Measurements from ENCODE around the gene IRF2BP2.
"Not testable (repeated sequence)": the region's sequence is repeated elsewhere in the genome, so short reads cannot be mapped to it uniquely, and the experiment has no call there.

IRF2BP2 gene

DNA sequence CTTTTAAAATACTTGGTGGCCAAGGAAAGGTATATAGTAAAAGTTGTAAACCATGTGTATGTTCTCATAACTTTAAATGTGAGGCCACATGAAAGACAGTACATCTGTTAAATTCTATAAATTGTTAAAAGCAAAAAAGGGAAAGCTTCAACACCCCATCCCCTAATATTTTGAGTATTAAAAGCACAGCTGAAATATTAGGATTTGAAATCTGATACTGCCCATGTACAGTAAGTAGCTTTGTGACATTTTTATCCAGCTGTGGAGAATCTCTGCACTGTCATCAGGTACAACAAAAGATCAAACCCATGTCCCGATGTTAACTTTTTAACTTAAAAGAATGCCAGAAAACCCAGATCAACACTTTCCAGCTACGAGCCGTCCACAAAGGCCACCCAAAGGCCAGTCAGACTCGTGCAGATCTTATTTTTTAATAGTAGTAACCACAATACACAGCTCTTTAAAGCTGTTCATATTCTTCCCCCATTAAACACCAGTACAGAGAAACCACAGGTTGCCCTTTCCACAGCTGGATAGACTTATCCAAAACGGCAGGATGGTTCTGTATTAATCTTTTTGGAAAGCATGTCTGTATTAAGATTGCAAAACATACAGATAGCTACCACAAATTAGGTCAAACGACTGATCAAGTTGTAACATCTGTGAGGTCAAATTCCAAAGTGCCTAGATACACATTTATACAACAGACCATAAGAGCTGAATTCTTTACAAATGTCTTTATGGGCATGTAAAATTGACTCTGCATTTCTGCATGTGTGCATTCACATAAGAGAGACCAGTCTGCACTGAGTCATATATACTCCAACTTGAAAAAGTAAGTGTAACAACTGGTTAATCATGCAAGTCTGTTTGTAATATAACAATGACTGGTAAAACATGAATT, 5.2 kb downstream of the IRF2BP2 start:
- H3K9me3 ChIP-seq (ENCODE audit: control insufficient read depth, insufficient read depth, low read length), result no peaks in the 10 kb centered on the region
- peak overlapping the region; percentile 42; the same call in 1 of the 2 replicates for H3K9ac ChIP-seq (ENCODE audit: low read depth, low read length)
- peaks cover 13% of the 10 kb centered on the region for H3K36me3 ChIP-seq (ENCODE audit: insufficient read depth, low read length)
- peaks cover 30% of the 10 kb centered on the region for H3K4me1 ChIP-seq (ENCODE audit: insufficient read depth, low read length)

DNA sequence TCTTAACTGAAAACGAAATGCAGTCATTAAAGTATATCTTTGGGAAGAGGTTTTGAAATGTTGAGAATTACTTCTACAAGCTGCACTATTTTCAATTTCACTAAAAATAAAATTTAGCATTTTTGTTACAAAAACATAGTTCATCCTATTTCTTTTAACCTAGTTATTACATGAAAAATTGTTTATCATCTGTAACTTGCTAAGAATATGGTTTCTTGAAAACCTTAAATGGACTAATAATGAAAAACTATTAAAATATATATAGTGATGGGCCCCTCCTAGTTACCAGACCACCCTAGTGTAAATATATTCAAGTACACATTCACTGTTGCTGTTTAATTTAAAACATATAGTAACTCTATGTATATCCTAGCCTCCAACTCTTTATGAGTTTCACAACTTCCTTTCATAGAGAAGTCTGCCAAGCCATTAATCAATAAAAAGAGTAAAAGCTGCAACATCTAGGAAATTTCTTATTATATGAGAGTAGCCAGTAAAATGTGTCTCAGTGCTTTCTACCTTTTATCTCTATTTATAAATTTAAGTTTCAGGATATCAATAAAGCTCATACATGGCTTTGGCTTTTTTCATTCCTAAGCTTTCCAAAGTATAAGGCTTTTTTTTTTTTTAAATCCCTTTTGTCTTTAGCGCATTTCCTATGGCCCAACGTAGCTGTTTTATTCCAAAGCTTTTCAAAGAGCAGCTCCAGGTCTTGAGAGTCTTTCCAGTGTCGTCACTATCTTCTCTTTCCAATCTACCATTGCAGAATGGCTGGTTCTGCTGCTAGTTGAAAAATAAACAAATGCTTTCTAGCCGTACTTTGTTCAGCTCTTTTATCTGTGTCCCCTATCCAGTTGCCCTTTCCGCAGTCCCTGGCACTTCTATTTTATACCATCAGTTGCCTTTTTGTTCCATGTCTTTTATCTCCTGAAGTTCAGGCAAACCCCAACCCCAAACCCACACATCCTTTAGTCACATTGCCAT, 6.5 kb downstream of the IRF2BP2 start:
- H3K4me1 ChIP-seq (ENCODE audit: insufficient read depth, low read length), result peaks cover 36% of the 10 kb centered on the region
- H3K9ac ChIP-seq (ENCODE audit: low read depth, low read length), result peak overlapping the region; percentile 42; the same call in 1 of the 2 replicates
- peaks cover 13% of the 10 kb centered on the region for H3K36me3 ChIP-seq (ENCODE audit: insufficient read depth, low read length)
- no peaks in the 10 kb centered on the region for H3K9me3 ChIP-seq (ENCODE audit: control insufficient read depth, insufficient read depth, low read length)

GRCh38 chr1:234602334-234603220, 7.4 kb downstream of the IRF2BP2 start:
- H3K36me3 ChIP-seq (ENCODE audit: insufficient read depth, low read length), result peaks cover 10% of the 10 kb centered on the region
- no peaks in the 10 kb centered on the region for H3K9me3 ChIP-seq (ENCODE audit: control insufficient read depth, insufficient read depth, low read length)
- no peak overlapping the region for H3K9ac ChIP-seq (ENCODE audit: low read depth, low read length)

GRCh38 chr1:234601301-234602017, 8.5 kb downstream of the IRF2BP2 start:
- H3K9ac ChIP-seq (ENCODE audit: low read depth, low read length), result no peak overlapping the region
- no peaks in the 10 kb centered on the region for H3K9me3 ChIP-seq (ENCODE audit: control insufficient read depth, insufficient read depth, low read length)
- no peaks in the 10 kb centered on the region; the same call in 1 of the 2 replicates for H3K36me3 ChIP-seq (ENCODE audit: insufficient read depth, low read length)
- peaks cover 30% of the 10 kb centered on the region for H3K4me1 ChIP-seq (ENCODE audit: insufficient read depth, low read length)

More at GRCh38 chr1:234602334-234603220, 7.4 kb downstream of the IRF2BP2 start:
- peaks cover 33% of the 10 kb centered on the region for H3K4me1 ChIP-seq (ENCODE audit: insufficient read depth, low read length)

- Histone ChIP-seq H3K9ac (ENCODE audit: low read depth, low read length) (peak overlapping the region; percentile 64), H3K36me3 (ENCODE audit: insufficient read depth, low read length) (no peaks in the 10 kb centered on the region; the same call in 1 of the 2 replicates), H3K4me1 (ENCODE audit: insufficient read depth, low read length) (peaks cover 30% of the 10 kb centered on the region), H3K9me3 (ENCODE audit: control insufficient read depth, insufficient read depth, low read length) (no peaks in the 10 kb centered on the region)
Measured at GRCh38 chr1:234600418-234601281, 9.3 kb downstream of the IRF2BP2 start.

- peak overlapping the region; percentile 64 for H3K9ac ChIP-seq (ENCODE audit: low read depth, low read length)
- H3K4me1 ChIP-seq (ENCODE audit: insufficient read depth, low read length), result peaks cover 27% of the 10 kb centered on the region
- peaks cover 3% of the 10 kb centered on the region; the same call in 1 of the 2 replicates for H3K9me3 ChIP-seq (ENCODE audit: control insufficient read depth, insufficient read depth, low read length)
- H3K36me3 ChIP-seq (ENCODE audit: insufficient read depth, low read length), result no peaks in the 10 kb centered on the region; the same call in 1 of the 2 replicates
Measured at GRCh38 chr1:234599617-234600417, 10.2 kb downstream of the IRF2BP2 start.

GRCh38 chr1:234598974-234599616, 10.9 kb downstream of the IRF2BP2 start:
- peaks cover 24% of the 10 kb centered on the region; the same call in 1 of the 2 replicates for H3K4me1 ChIP-seq (ENCODE audit: insufficient read depth, low read length)
- peaks cover 3% of the 10 kb centered on the region; the same call in 1 of the 2 replicates for H3K9me3 ChIP-seq (ENCODE audit: control insufficient read depth, insufficient read depth, low read length)
- H3K9ac ChIP-seq (ENCODE audit: low read depth, low read length), result peak overlapping the region; percentile 64
- H3K36me3 ChIP-seq (ENCODE audit: insufficient read depth, low read length), result no peaks in the 10 kb centered on the region

DNA sequence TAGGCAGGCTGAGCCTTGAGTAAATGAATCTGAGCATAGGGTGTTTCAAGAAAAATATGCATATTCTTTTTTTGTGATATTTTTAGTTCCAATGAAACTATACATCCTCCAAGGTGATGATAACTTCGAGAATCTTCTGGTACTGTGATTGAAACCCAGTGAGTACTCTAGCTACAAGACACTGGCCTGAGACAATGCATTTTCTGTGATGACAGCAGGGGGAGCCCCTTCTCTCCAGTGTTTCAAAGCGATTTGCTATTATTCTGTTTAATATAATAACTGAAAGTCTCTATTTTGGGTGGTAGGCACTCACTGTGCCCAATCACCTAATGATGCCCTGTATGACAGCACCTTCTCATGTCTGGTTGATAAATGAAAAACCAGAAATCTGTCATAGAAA, 12.1 kb downstream of the IRF2BP2 start:
- no peaks in the 10 kb centered on the region for H3K36me3 ChIP-seq (ENCODE audit: insufficient read depth, low read length)
- peaks cover 20% of the 10 kb centered on the region; the same call in 1 of the 2 replicates for H3K4me1 ChIP-seq (ENCODE audit: insufficient read depth, low read length)
- H3K9ac ChIP-seq (ENCODE audit: low read depth, low read length), result no peak overlapping the region
- peaks cover 3% of the 10 kb centered on the region; the same call in 1 of the 2 replicates for H3K9me3 ChIP-seq (ENCODE audit: control insufficient read depth, insufficient read depth, low read length)

GRCh38 chr1:234595899-234596298, 14.1 kb downstream of the IRF2BP2 start:
- H3K9ac ChIP-seq (ENCODE audit: low read depth, low read length), result no peak overlapping the region

DNA sequence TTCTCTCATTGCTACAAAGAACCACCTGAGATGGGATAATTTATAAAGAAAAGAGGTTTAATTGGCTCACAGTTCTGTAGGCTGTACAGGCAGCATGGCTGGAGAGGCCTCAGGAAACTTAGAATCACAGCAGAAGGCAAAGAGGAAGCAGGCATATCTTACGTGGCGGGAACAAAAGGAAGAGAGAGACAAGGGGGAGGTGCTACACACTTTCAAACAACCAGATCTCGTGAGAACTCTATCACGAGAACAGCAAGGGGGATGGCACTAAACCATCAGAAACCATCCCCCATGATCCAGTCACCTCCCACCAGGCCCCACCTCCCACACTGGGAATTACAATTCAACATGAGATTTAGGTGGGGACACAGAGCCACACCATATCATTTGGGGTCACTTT, 15.4 kb downstream of the IRF2BP2 start:
- not testable (repeated sequence) for H3K4me1 ChIP-seq (ENCODE audit: insufficient read depth, low read length); H3K9me3 ChIP-seq (ENCODE audit: control insufficient read depth, insufficient read depth, low read length); H3K36me3 ChIP-seq (ENCODE audit: insufficient read depth, low read length); H3K9ac ChIP-seq (ENCODE audit: low read depth, low read length)

More at GRCh38 chr1:234595899-234596298, 14.1 kb downstream of the IRF2BP2 start:
- Histone ChIP-seq H3K36me3 (ENCODE audit: insufficient read depth, low read length) (no peaks in the 10 kb centered on the region), H3K4me1 (ENCODE audit: insufficient read depth, low read length) (peaks cover 10% of the 10 kb centered on the region; the same call in 1 of the 2 replicates), H3K9me3 (ENCODE audit: control insufficient read depth, insufficient read depth, low read length) (peaks cover 3% of the 10 kb centered on the region; the same call in 1 of the 2 replicates)

GRCh38 chr1:234593771-234594504, 16.0 kb downstream of the IRF2BP2 start:
- Histone ChIP-seq H3K9ac (ENCODE audit: low read depth, low read length) (no peak overlapping the region), H3K9me3 (ENCODE audit: control insufficient read depth, insufficient read depth, low read length) (peaks cover 3% of the 10 kb centered on the region; the same call in 1 of the 2 replicates), H3K36me3 (ENCODE audit: insufficient read depth, low read length) (no peaks in the 10 kb centered on the region), H3K4me1 (ENCODE audit: insufficient read depth, low read length) (peaks cover 5% of the 10 kb centered on the region; the same call in 1 of the 2 replicates)

Data from ES-I3 (cell line).